ENCODE data around the gene TRIOBP. TPM values are rescaled to one million over a fixed set of nuclear protein-coding genes. Genes with fewer than 3 reads are reported as not detected.
A peak's percentile ranks its signal among the peaks of the same experiment; 100 is the strongest.

TRIOBP gene
- total and polyA plus RNA-seq, 2 of the 13 experiments (the other 11 are each of a cell fraction or from before 2014, with no cell fraction given) = 6.1 to 15.4 TPM

DNA sequence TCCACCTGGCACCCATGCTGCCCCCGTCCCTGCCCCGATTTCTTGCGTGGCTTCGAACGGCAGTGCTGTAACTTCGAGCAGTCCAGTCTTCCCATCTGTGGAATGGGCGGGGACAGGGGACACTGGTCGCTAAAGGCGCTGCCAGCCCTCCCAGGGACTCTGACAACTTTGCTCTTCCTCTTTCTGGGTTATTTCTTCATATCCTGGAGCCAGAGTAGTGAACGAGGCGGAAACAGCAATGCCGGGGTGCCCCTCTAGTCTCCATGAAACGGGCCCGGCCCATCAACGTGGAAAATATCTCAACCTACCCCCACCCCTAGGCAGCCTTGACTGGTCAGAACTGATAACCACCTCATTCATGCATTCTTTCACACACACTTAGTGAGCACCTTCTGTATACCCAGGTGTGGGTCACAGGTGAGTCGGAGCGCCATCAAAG, 42.8 kb downstream of the TRIOBP start (continued):
- TF ChIP-seq, protein P1, sequence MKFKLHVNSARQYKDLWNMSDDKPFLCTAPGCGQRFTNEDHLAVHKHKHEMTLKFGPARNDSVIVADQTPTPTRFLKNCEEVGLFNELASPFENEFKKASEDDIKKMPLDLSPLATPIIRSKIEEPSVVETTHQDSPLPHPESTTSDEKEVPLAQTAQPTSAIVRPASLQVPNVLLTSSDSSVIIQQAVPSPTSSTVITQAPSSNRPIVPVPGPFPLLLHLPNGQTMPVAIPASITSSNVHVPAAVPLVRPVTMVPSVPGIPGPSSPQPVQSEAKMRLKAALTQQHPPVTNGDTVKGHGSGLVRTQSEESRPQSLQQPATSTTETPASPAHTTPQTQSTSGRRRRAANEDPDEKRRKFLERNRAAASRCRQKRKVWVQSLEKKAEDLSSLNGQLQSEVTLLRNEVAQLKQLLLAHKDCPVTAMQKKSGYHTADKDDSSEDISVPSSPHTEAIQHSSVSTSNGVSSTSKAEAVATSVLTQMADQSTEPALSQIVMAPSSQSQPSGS (CRISPR knock-in tag; IDR thresholded peaks at IDR 0.05) = no peak
- TF ChIP-seq ZC3H4 (CRISPR knock-in tag; IDR thresholded peaks at IDR 0.05; ENCODE audit: borderline replicate concordance) = no peak
- TF ChIP-seq ZNF781 (CRISPR knock-in tag; IDR thresholded peaks at IDR 0.05; ENCODE audit: borderline replicate concordance, not compliant biosample characterization) = no peak

DNA sequence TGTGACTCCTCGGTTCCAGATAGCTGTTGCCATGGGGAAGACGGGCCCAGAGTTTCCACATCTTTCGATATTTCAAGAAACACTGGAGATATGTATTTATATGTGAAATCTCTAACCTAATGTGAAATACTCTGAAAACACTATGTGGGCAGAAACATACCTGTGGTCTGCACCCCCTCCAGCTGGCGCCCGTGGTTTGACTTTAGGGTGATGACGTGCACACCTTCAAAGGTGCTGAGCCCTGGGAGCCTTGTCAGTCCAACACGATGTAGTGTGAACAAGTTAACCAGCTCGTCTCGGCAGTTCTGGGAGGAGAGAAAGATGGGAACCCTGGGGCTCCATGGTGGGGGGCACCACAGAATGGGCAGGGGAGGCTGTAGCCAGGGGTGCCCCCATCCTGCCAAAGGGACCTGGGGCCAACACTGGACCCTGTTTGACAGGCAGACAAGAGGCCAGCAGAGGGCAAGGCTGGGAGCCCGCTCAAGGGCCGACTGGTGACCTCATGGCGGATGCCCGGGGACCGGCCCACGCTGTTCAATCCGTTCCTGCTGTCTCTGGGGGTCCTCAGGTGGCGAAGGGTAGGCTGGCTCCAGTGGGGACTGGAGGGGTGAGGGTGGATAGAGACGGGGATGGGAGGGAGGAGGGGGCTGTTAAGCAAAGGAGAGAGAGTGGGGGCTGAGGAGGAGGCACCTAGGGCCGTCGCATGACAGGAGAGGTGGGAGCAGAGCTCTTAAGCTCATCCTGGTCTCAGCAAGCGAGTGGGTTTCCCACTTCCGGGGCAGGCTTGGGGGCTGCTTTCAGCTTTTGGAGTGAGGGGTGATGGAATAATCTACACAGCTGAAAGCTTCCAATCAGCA, 43.8 kb downstream of the TRIOBP start:
- H3K9ac ChIP-seq (ENCODE audit: insufficient read depth, low read depth, low read length) = no peak overlapping the region
- H2AFZ ChIP-seq (ENCODE audit: low read length) = no peak overlapping the region
- peaks cover 61% of the 10 kb centered on the region for H3K4me1 ChIP-seq (ENCODE audit: insufficient read depth, low read length)
- peak overlapping the region; percentile 37 for H3K4me2 ChIP-seq (ENCODE audit: low read depth, low read length)
- ChIA-PET POLR2A (interaction anchor here (0.5 to 1.5 kb wide), 12 partner anchors 10 to 132 kb away, joined by 3 to 8 read pairs (median 4); partner anchors contain the start of genes GGA1 and PDXP), CTCF (ENCODE audit: low intra/inter-chr PET ratio, low total read pairs) (no interaction called here)
- H3K9me3 ChIP-seq (ENCODE audit: low read length) = no peaks in the 10 kb centered on the region
- H3K36me3 ChIP-seq (replicated peaks in 1 of 2; ENCODE audit: control insufficient read depth in 1 of 2, insufficient read depth in 2 of 2, low read length in 2 of 2) = no peaks in the 10 kb centered on the region
- BruUV-seq (replicated peaks) = no TSS peak
- intact Hi-C loops (cut with micrococcal nuclease; ENCODE audit: unreplicated experiment) = loop anchor here (10.0 kb wide), 1 partner anchor 124 kb away; no protein-coding TSS in a partner anchor
- TF ChIP-seq SALL2 (CRISPR knock-in tag; IDR thresholded peaks at IDR 0.05) = 0 out of 2 replicates have a peak, but pooled peaks have one; percentile 22
- TF ChIP-seq, protein P2, sequence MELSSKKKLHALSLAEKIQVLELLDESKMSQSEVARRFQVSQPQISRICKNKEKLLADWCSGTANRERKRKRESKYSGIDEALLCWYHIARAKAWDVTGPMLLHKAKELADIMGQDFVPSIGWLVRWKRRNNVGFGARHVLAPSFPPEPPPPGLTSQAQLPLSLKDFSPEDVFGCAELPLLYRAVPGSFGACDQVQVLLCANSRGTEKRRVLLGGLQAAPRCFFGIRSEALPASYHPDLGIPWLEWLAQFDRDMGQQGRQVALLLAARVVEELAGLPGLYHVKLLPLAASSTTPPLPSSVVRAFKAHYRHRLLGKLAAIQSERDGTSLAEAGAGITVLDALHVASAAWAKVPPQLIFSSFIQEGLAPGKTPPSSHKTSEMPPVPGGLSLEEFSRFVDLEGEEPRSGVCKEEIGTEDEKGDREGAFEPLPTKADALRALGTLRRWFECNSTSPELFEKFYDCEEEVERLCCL (CRISPR knock-in tag; IDR thresholded peaks at IDR 0.05; ENCODE audit: borderline replicate concordance) = no peak
- peak; percentile 28 for TF ChIP-seq U2AF1 (optimal IDR thresholded peaks at IDR 0.05; ENCODE audit: low read depth, low read length)
- H3K27me3 ChIP-seq (ENCODE audit: control insufficient read depth in 1 of 2, insufficient read depth in 2 of 2, low read length in 2 of 2) = no peaks in the 10 kb centered on the region
- H3K4me3 ChIP-seq (replicated peaks in 1 of 3; ENCODE audit: insufficient read depth in 1 of 3, low read depth in 2 of 3, low read length in 3 of 3) = peak overlapping the region in 1 of 3 experiments; percentile 11; a peak in 1 of 6 replicates
- H4K20me1 ChIP-seq (ENCODE audit: insufficient read depth, low read length) = no peaks in the 10 kb centered on the region
- no peak overlapping the region for H3K27ac ChIP-seq (ENCODE audit: extremely low read length, insufficient read depth, low read length)
- H3K79me2 ChIP-seq (ENCODE audit: insufficient read depth, low read length) = no peaks in the 10 kb centered on the region
- WGBS (ENCODE audit: low lambda C conversion rate) = 70% methylated on average over 21 of the region's 22 CpGs
- no peak for FAIRE-seq
- ATAC-seq = peak; percentile 26
- in situ Hi-C loops (cut with HindIII; ENCODE audit: extremely low pct_ligation_motif_present, low pct_unique_long_range_greater_than_20kb) = no loop called here
- DNase-seq (ENCODE audit: low spot score) = no peak
